EH (cell line): Measurements from ENCODE around the gene CAPRIN1.
A peak's percentile ranks its signal among the peaks of the same experiment; 100 is the strongest.
"Not testable (repeated sequence)": the region's sequence is repeated elsewhere in the genome, so short reads cannot be mapped to it uniquely, and the experiment has no call there.

Source experiments
- DNase-seq: peaks from one replicate; pipeline ENCODE4 v3.0.0-alpha.2; 2015; ENCODE audit warnings: low read depth

Gene CAPRIN1

DNA sequence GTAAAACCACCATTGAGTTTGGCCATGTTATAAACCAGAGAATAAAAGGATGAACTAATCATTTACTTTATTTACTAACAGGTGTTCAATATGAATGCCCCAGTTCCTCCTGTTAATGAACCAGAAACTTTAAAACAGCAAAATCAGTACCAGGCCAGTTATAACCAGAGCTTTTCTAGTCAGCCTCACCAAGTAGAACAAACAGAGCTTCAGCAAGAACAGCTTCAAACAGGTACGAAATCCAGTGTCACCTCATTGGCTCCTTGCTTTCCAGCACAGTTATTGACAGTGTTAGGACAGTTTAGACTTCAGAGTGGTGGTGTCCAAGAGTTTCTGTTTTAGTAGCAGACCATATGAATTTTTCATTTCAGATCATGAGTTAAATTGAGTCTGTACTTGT is 40.3 kb downstream of the CAPRIN1 start:
- DNase-seq: no peak

DNA sequence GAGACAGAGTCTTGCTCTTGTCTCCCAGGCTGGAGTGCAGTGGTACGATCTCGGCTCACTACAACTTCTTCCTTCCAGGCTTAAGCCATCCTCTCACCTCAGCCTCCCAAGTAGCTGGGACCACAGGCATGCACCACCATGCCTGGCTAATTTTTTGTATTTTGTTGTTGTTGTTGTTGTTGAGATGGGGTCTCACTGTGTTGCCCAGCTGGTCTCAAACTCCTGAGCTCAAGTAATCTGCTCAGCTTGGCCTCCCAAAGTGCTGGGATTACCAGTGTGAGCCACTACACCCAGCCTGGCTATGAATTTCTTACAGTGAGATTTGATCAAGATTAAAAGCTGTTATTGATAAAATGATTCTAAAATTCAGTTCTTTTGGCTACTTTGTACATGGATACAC is 43.4 kb downstream of the CAPRIN1 start:
- DNase-seq: not testable (repeated sequence)

DNA sequence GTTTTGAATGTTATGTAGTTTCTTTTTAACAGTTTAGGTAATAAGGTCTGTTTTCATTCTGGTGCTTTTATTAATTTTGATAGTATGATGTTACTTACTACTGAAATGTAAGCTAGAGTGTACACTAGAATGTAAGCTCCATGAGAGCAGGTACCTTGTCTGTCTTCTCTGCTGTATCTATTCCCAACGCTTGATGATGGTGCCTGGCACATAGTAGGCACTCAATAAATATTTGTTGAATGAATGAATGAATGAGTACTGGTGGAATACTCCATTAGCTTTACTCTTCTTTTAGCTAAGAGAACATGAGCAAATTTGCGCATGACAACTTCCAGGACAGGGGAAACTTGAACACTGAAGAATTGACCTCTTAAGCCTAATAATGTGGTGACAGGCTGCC is 47.3 kb downstream of the CAPRIN1 start:
- DNase-seq: no peak

DNA sequence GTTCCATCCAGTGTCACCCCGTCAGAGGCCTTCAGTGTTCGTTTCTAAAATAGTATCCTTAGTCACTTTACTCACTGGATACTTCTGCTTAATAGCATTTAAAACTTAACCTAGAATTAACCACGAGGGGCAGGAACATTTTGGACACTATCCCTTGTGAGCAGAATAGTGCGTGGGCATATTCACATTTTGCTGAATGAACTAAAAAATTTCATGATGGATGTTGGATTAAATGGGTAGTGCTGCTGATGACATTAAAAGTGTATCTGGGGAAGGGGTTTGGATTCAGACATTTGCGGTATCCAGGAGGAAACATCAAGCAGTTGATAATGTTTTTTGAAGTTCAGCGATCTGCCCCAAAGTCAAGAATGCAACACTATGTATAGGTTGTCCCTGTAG is 53.1 kb downstream of the CAPRIN1 start:
- DNase-seq: peak; percentile 7

DNA sequence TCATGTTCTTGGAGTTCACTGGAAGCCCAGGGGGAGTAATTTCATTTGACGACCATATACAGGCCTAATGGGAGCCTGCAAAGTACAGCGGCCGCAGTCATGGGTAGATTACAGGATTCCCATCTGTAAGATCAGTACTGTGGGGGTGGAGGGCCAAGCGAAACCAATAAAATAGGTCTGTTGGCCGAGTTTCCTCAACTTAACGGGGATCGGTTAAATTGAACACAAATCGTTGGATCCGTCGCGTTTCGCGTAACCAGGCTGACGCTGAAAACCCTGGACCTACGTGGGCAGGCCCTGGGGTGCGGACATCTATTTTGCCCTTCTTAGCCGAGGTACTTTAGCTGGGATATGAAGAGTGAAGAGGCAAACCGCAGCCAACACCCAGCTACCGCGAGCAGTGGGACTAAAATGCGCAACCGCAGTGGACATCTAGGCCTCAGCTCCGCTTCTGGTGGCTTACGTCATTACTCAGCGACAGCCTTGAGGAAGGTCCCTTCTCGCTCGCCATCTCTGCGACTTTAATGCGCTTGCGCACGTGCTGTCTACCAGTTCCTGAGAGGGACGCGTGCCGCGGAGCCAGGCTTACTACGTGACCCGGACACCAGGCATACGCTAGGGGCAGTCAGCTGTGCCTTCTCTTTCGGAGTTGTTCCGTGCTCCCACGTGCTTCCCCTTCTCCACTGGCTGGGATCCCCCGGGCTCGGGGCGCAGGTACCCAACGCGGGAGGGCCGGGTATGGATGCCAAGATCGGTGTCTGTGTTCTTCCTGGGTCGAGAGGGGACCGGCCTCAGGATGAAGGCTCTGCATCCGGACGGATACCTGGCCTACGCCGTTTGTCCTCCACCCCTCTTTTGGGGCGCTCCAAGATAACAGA is 53.8 kb downstream of the CAPRIN1 start, which contains the start of gene NAT10:
NAT10 (plus strand) TSS at position 551 of the 878 bp plus-strand sequence. CDS start 2,597 bp downstream, outside the sequence.
- DNase-seq: peak; percentile 99

DNA sequence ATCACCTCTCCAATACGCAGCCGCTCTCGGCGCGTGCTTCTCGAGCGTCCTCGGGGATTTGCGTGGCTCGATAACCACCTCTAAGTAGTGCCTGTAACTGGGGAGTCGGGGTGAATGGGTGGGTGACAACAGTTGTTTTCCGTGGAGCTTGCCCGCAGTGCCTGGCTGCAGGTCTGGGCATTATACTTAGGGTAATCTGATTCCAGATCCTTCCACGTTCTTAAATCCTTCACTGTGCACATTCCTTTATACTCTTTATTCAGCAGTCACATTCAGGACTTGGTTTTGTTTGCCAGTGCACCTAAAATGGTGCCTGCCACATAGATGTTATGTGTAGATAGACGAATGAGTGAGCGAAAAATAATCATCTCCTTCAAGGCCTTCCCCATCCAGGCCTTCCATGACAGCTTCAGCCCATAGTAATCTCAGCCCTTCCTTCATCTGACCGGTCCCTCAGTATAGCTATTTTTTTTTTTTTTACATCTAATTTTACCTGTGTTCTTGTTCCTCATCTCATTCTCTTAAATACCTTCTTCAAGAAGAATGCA is 54.5 kb downstream of the CAPRIN1 start:
- DNase-seq: peak; percentile 34

DNA sequence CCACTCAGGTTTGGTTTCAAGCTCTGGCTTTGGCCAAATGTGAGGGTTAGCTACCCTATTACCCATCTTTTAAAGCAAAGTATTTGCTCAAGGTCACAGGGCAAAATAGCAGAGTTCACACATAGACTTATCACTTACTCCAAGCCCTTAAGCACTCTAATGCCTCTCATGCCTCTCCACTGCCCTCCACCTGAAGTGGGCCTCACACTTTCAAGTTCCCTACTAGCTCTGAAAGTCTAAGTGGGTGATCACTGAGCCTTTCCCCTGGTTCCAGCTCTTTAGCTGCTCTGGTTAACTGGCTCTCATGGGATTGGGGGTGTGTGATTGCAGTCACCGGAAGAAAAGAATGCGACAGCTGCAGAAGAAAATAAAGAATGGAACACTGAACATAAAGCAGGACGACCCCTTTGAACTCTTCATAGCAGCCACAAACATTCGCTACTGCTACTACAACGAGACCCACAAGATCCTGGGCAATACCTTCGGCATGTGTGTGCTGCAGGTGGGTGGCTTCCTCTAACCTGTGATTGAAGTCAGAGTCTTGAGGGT is 60.3 kb downstream of the CAPRIN1 start:
- no peak for DNase-seq

DNA sequence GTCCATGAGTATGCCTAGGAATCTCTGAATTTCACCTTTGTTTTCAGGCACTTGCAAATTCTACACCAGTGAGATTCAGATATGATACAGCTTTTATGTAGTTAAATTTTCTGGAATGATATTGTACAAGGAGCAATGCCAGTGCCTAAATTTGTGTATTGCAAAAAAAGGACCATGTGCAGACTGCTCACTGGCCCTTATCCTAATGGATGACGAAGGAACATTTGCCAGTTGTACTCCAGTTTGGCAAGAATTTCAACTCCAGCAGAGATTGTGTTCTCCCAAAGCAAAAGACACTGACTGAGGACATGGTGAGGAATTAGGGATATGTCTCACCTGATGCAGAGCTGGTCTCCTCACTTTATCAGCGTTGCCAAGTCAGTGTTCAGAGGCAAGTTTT is 62.5 kb downstream of the CAPRIN1 start:
- no peak for DNase-seq

DNA sequence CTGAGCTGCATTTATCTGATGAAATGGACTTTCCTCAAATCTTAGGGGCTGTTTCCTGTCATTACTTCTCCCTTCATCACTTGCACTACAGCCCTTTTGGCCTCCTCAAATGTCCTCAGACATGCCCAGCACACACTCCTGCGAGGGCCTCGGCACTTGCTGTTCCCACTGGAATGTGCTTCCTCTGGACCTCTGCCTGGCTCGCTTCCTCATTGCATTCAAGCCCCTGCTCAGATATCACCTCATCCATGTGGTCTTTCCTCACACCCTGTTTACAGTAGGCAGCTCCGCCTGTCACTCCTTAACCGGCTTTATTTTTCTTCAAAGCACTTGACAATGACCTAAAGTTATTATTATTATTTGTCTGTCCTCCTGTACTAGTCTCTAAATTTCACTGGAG is 62.9 kb downstream of the CAPRIN1 start:
- DNase-seq: no peak

DNA sequence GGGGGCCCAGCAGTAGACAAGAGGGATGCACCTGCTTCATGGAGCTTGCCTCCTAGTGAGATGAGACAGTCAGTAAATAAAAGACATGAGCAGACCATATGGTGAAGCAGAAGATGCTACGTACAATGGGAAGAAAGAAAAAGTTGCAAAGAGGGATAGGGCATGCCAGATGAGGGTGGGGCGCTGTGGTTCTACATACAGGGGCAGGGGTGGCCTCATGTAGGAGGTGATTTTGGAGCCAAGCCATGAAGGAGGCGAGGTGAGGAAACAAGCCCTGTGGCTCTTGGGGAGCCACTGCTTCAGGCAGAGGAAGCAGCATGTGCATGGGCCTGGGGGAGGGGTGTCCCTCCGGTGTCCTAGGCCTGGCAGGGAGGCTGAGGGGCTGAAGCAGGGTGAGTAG is 69.1 kb downstream of the CAPRIN1 start:
- no peak for DNase-seq

DNA sequence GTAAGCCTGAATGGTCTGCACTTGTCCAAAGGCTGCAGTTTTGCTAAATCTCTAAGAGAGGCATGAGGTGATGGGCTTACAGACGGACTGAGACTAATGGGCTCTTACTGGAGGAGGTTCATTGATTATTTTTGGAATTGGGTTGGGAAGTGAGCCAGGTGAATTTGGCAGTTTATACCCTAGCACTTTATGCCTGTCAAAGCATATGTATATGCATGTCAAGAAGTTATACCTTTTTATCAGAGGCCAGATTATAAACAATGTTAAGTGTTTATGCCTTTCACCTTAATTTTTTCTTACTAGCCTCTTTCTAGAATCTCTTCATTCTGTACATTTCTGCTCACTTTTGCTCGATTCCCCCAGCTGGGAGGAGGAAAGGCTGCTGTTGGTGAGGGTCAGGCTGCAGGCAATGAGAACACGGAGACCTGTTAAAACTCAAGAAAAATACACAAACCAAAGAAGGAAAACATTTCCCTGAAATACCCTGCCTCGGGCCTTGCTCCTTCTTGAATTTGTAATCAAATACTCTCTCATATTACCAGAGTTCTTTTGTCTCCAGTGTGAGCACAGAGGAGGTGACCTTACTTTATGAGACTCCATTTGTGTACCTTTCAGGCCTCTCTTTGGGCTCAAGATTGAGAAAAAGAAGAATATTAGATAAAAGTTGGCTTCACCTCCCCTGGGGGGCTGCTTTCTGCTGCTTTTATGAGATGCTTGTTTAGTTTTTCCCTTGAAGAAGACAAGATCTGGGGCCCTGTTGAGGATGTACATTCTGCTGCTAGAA is 73.5 kb downstream of the CAPRIN1 start:
- no peak for DNase-seq

DNA sequence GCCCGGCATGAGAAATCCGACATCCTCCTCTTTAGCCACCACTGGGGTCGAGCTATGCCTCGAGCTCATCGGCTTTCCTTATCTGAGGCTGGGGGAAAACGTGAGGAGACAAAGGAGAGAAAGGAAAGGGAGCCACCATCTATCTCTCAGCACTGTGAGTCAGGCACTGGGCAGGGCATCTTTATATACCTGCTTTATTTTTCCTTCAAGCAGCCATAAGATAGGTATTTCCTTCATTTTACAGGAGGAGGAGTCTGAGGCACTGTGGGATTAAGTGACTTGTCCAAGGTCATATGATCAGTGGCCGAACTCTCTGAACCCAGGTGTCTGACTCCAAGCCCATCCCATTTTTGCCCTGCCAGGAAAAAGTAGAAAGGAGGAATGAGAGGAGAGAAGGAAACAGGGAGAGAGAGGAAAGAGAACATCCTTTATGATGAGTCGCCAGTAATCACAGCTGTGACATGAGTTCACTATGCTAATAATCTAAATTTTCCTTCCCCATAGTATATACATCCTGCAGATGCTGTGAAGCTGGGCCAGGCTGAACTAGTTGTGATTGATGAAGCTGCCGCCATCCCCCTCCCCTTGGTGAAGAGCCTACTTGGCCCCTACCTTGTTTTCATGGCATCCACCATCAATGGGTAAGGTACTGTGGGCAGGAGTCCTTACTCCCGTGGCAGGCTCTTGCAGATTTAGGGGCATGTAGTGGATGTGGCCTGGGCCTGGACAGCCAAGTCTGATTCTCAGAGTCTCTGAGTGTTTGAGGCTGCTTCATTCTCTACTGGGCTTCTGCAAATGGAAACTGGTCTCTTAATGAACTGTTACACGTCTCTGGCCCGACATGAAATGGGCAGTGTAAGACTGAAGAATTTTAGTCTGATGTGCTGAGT is 75.7 kb downstream of the CAPRIN1 start:
- no peak for DNase-seq

DNA sequence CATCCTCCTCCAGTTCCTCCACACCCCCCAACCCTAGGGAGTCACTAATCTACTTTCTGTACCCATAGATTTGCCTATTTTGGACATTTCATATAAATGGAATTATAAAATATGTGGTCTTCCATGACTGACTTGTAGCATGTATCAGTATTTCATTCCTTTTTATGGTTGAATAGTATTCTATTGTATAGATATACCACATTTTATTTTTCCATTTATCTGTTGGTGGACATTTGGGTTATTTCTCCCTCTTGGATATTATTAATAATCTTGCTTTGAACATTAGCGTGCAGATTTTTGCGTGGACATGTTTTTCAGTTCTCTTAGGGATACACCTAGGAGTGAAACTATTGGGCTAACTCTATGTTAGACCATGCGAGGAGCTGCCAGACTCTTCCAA is 77.3 kb downstream of the CAPRIN1 start:
- no peak for DNase-seq

DNA sequence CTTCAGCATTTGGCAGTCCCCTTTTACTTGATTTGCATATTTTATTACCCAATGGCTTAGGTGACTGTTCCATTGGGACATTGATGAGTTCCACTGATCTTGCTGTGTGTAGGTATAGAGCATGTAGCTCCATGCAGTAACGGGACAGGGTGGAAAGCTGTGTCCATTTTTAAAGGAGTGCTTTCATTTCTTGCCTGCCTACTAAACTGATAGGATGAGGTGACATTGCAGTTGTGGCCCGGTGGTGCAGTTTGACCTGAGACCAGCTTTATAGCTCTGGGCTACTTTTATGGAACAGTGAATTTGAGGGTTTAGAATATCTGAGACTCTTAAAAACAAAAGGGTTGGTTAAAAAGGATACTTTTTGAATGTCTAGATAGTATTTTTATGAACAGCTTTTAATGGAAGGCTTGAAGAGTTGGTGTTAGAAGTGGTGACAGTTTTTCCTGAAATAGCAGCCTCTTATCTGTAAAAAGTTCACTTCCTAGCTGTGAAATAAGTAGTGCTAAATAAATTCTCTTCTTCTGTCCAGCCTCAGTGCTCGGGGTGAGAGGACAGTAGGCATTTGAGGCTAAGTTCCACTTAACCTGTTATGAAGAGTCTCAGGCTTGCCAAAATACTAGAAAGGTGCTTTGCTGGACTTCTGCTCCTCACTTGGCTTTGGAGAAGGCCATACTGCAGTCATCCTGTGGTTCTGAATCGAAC is 80.9 kb downstream of the CAPRIN1 start:
- no peak for DNase-seq

DNA sequence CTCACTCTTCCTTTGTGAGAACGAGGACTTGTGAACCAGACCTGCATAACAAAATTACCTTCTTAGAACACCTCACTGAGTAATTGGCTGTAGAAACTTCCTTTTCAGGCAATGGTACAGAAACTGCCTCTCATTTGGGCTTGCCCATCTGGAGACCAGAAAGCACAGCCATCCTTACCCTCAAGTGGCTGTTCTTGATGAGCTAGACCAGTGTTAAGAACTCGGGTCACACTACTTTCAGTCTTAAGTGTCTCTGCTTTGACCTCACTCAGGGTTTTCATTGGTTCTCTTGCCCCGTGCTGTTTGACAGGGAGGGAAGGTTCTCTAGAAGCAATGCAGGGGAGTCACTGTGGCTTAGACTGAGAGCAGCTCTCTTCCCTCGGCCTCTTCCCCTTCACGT is 83.2 kb downstream of the CAPRIN1 start:
- no peak for DNase-seq

DNA sequence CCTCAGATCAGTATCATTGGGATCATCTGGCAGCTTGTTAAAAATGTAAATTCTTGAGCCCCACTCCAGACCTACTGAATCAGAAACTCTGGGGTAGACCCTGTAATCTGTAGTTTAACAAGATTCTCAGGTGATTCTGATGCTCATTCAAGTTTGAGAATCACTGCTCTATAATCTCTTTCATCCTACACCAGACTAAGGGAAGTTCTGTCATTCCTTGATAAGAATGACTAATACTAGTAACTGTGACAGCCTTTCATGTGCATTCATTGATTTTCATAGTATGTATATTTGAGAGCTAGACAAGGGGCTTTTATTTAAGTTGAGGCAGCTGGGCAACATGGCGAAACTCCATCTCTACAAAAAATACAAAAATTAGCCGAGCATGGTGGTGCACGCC is 83.9 kb downstream of the CAPRIN1 start:
- DNase-seq: no peak

DNA sequence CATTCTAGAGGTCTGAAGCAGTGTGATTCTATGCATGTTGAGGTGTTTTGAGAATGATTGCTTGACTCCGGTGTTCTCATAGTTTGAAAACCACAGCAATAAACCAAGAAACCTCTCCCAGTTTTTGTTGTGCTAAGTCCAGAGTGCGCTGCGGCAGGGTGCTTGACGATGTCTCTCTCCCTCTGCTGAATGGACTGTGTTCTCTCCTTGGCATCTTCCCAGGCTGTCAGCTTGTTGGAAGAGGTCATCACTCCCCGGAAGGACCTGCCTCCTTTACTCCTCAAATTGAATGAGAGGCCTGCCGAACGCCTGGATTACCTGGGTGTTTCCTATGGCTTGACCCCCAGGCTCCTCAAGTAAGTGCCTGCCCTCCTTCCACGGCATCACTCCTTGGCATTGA is 84.9 kb downstream of the CAPRIN1 start:
- no peak for DNase-seq

DNA sequence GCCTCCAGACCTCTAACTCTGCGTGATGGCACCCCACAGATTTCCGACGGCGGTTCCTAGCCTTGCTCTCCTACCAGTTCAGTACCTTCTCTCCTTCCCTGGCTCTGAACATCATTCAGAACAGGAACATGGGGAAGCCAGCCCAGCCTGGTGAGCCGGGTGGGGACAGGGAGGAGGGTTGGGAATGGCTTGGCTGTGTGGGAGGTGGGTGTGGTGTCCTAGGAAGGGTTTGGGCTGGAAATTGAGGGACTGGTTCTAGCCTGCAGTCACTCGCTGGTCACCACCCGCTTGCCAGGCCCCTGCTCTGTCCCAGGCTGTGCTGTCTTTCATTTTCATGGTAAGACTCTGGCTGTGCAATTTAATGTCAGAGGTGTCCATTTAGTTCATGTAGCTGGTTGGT is 87.8 kb downstream of the CAPRIN1 start:
- DNase-seq: no peak

DNA sequence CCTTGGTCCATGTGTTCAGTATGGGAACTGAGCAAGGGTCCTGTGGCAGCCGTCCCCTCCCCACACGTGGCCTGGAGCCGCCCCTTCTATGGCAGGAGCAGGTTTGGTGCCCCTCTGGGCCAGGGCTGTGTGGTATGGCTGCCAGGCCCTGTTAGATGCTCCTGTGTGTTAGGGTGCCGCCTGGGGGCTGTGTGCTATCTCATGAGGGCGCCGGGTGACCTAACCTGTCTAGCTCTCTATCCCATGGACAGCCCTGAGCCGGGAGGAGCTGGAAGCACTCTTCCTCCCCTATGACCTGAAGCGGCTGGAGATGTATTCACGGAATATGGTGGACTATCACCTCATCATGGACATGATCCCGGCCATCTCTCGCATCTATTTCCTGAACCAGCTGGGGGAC is 88.6 kb downstream of the CAPRIN1 start:
- DNase-seq: no peak

DNA sequence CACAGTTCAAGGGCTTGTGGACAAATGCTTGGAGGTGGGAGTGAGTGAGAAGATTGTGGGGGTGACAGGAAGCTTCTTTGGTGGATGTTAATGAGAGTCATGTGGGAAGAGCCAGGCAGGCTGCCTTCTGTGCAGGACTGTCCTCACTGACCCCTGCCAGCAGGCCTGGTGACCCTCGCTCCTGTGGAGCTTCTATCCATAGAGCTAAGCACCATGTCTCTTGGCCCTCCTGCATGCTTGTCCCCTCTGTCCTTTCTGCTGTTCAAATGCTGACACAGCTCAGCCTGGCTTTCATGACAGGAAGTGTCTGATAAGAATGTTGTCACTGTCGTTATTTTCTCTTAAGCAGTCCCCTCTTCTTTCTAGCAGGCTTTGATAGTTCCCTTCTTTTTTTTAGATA is 91.5 kb downstream of the CAPRIN1 start:
- no peak for DNase-seq

DNA sequence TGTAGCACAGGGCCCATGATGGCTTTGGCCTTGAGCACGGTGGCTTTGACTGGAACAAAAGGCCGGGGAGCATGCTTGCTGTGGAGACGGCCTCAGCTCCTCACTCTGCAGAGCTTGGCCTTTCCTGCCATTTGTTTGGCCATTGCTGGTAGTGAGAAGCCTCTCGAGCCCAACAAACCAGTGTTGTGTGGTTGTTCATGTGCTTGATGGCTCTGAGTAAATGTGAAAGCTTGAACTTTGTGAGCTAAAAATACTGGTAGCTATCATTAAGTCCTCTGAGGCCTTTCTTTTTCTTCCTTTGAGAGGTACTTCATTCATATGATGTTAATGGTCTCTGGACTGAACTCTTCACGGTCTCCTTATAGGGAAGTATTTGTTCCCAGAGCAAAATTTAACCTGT is 93.5 kb downstream of the CAPRIN1 start:
- DNase-seq: no peak
